PFSK-1 (cell line): ENCODE data around the gene PXMP2.

Source experiments
- FOXP2 ChIP-seq: optimal IDR thresholded peaks from 2 replicates; pipeline ENCODE3; 2011; ENCODE audit warnings: borderline replicate concordance, control low read depth, inconsistent platforms; ENCODE audit not compliant: insufficient read depth; ENCODE audit errors: extremely low read length, extremely low read depth
- POLR2AphosphoS5 ChIP-seq: IDR thresholded peaks from 2 replicates; pipeline ENCODE4 v1.6.1; 2012; ENCODE audit warnings: low read depth, mild to moderate bottlenecking, control low read depth, low read length, moderate library complexity
- SIN3A ChIP-seq: IDR thresholded peaks from 2 replicates; pipeline ENCODE4 v1.6.1; 2012; ENCODE audit warnings: mild to moderate bottlenecking, low read length, moderate library complexity, borderline replicate concordance; ENCODE audit not compliant: insufficient read depth
- TAF1 ChIP-seq: IDR thresholded peaks from 2 replicates; pipeline ENCODE4 v1.6.1; 2012; ENCODE audit warnings: low read length, control low read depth, borderline replicate concordance; ENCODE audit not compliant: insufficient read depth
- TF ChIP-seq, protein P1 (sequence below), 2 experiments: IDR thresholded peaks; 2 replicates each; pipeline versions ENCODE4 v1.6.1 to v1.8.0; 2011 to 2012; ENCODE audit warnings: low read depth in 2 of 2, low read length in 2 of 2, control low read depth in 1 of 2, inconsistent platforms in 1 of 2, mild to moderate bottlenecking in 1 of 2, moderate library complexity in 1 of 2; ENCODE audit not compliant: insufficient read depth in 1 of 2

GRCh38 chr12:132638541-132639408 is 48.6 kb upstream of the PXMP2 start:
- TF ChIP-seq, protein P1, sequence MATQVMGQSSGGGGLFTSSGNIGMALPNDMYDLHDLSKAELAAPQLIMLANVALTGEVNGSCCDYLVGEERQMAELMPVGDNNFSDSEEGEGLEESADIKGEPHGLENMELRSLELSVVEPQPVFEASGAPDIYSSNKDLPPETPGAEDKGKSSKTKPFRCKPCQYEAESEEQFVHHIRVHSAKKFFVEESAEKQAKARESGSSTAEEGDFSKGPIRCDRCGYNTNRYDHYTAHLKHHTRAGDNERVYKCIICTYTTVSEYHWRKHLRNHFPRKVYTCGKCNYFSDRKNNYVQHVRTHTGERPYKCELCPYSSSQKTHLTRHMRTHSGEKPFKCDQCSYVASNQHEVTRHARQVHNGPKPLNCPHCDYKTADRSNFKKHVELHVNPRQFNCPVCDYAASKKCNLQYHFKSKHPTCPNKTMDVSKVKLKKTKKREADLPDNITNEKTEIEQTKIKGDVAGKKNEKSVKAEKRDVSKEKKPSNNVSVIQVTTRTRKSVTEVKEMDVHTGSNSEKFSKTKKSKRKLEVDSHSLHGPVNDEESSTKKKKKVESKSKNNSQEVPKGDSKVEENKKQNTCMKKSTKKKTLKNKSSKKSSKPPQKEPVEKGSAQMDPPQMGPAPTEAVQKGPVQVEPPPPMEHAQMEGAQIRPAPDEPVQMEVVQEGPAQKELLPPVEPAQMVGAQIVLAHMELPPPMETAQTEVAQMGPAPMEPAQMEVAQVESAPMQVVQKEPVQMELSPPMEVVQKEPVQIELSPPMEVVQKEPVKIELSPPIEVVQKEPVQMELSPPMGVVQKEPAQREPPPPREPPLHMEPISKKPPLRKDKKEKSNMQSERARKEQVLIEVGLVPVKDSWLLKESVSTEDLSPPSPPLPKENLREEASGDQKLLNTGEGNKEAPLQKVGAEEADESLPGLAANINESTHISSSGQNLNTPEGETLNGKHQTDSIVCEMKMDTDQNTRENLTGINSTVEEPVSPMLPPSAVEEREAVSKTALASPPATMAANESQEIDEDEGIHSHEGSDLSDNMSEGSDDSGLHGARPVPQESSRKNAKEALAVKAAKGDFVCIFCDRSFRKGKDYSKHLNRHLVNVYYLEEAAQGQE (IDR thresholded peaks at IDR 0.05; ENCODE audit: insufficient read depth in 1 of 2, low read depth in 2 of 2, low read length in 2 of 2): no peak
- peak; percentile 51 for TF ChIP-seq POLR2AphosphoS5
- no peak for TF ChIP-seq SIN3A
- no peak for TF ChIP-seq FOXP2
- TF ChIP-seq TAF1: no peak
